Gastrocnemius medialis (tissue), 4 donors: ENCODE data around the gene LRRC15. TPM values are rescaled to one million over a fixed set of nuclear protein-coding genes. Genes with fewer than 3 reads are reported as not detected.

Source experiments
- ATAC-seq, 2 donors: fragments of 150-250 bp; one replicate each; pipeline ENCODE4 v1.9.1; 2016
- DNase-seq, 2 donors: peaks; one replicate each; pipeline ENCODE4 v3.0.0-alpha.2; 2019
- H3K27ac ChIP-seq, 4 donors: fragments of 200-600 bp; sonication (generic); 1 replicate in 1 of 4; 2 replicates in 3 of 4; pipeline ENCODE4 v1.5.1; 2016 to 2018; ENCODE audit warnings: mild to moderate bottlenecking in 2 of 4, moderate library complexity in 1 of 4
- H3K27me3 ChIP-seq, 3 donors: fragments of 200-600 bp; sonication (generic) in 2 of 3; 1 replicate in 1 of 3; 2 replicates in 2 of 3; pipeline versions ENCODE4 v1.5.1 to v1.6.0; 2016 to 2019; ENCODE audit warnings: mild to moderate bottlenecking in 1 of 3, moderate library complexity in 1 of 3
- H3K36me3 ChIP-seq, 2 donors: fragments of 200-600 bp; sonication (generic) in 1 of 2; one replicate each; pipeline ENCODE4 v1.5.1; 2017 to 2018
- H3K4me1 ChIP-seq, 2 donors: fragments of 200-600 bp; sonication (generic) in 1 of 2; one replicate each; pipeline ENCODE4 v1.5.1; 2016 to 2017; ENCODE audit warnings: mild to moderate bottlenecking in 2 of 2
- H3K4me3 ChIP-seq, 4 donors: fragments of 200-600 bp; sonication (generic) in 3 of 4; 1 replicate in 1 of 4; 2 replicates in 3 of 4; pipeline ENCODE4 v1.5.1; 2016 to 2019; ENCODE audit warnings: mild to moderate bottlenecking in 2 of 4
- H3K9me3 ChIP-seq, 3 donors: fragments of 200-600 bp; sonication (generic) in 2 of 3; 1 replicate in 1 of 3; 2 replicates in 2 of 3; pipeline ENCODE4 v1.5.1; 2016 to 2019
- CTCF ChIP-seq, 5 experiments: fragments of 450-650 bp in 3 of 5; fragments of 200-600 bp in 2 of 5; sonication (generic) in 2 of 5; IDR thresholded peaks in 4 of 5; conservative IDR thresholded peaks in 1 of 5; 1 replicate in 4 of 5; 2 replicates in 1 of 5; pipeline ENCODE4 v1.5.1; 2016 to 2019; ENCODE audit warnings: antibody characterized with exemption in 5 of 5, mild to moderate bottlenecking in 3 of 5, moderate library complexity in 3 of 5
- POLR2A ChIP-seq, 2 donors: fragments of 450-650 bp; IDR thresholded peaks; one replicate each; pipeline ENCODE4 v1.6.1; 2017; ENCODE audit warnings: antibody characterized with exemption in 2 of 2, mild to moderate bottlenecking in 2 of 2, moderate library complexity in 2 of 2
- in situ Hi-C, 4 donors: fragments of 200-750 bp; cut with MboI; loops; one replicate each; pipeline versions ENCODE4 v1.15.0 to v1.8.0; 2017; ENCODE audit warnings: low sequenced_read_pairs in 4 of 4
- intact Hi-C: fragments of 100-400 bp; cut with DNase I; formaldehyde crosslinking; loops from one replicate; pipeline ENCODE4 v1.15.1; 2023; ENCODE audit warnings: low total_unique reads
- total RNA-seq, 4 donors: library from RNA; depleted of rRNA; stranded (reverse); fragments of >200 nt; gene quantifications; one replicate each; pipeline versions ENCODE4 v1.1.0 to v1.2.3, GENCODE V29; 2016

Gene LRRC15
- total RNA-seq, 4 donors from 2014 or later: 0.05 TPM; not detected in 3

- ATAC-seq: no peak
- Histone ChIP-seq H3K4me1 (peaks cover 4 to 5% of the 10 kb centered on the region in 2 donors), H3K27ac (no peak overlapping the region), H3K36me3 (no peaks in the 10 kb centered on the region), H3K9me3 (no peaks in the 10 kb centered on the region), H3K4me3 (no peak overlapping the region), H3K27me3 (peaks cover 28 to 37% (median 33%) of the 10 kb centered on the region in 3 donors)
- in situ Hi-C loops: no loop called here
- DNase-seq: no peak
- intact Hi-C loops: no loop called here
- no peak for TF ChIP-seq POLR2A (IDR thresholded peaks at IDR 0.05)
Measured at GRCh38 chr3:194395212-194395611, 25.7 kb upstream of the LRRC15 start.

GRCh38 chr3:194392576-194392975 is 23.0 kb upstream of the LRRC15 start:
- H3K27ac ChIP-seq: no peak overlapping the region
- DNase-seq (no peak), ATAC-seq (no peak)
- H3K4me1 ChIP-seq: peaks cover 1 to 4% of the 10 kb centered on the region in 2 donors
- no peaks in the 10 kb centered on the region for H3K9me3 ChIP-seq
- no peak overlapping the region for H3K4me3 ChIP-seq
- TF ChIP-seq POLR2A (IDR thresholded peaks at IDR 0.05) (no peak), CTCF (IDR thresholded peaks at IDR 0.05 in 4 of 5, conservative IDR thresholded peaks at IDR 0.05 in 1 of 5) (no peak)
- peaks cover 13 to 33% (median 21%) of the 10 kb centered on the region in 3 donors for H3K27me3 ChIP-seq
- in situ Hi-C loops (no loop called here), intact Hi-C loops (no loop called here)
- H3K36me3 ChIP-seq: no peaks in the 10 kb centered on the region

GRCh38 chr3:194390835-194391234 is 21.3 kb upstream of the LRRC15 start:
- H3K36me3 ChIP-seq: no peaks in the 10 kb centered on the region
- TF ChIP-seq POLR2A (IDR thresholded peaks at IDR 0.05) (no peak), CTCF (IDR thresholded peaks at IDR 0.05 in 4 of 5, conservative IDR thresholded peaks at IDR 0.05 in 1 of 5) (no peak)
- intact Hi-C loops: no loop called here
- H3K27ac ChIP-seq: no peak overlapping the region
- ATAC-seq (no peak), DNase-seq (no peak)
- H3K4me1 ChIP-seq: no peaks in the 10 kb centered on the region
- no peaks in the 10 kb centered on the region for H3K9me3 ChIP-seq
- no peak overlapping the region for H3K4me3 ChIP-seq
- in situ Hi-C loops: no loop called here
- peaks cover 3 to 23% (median 7%) of the 10 kb centered on the region in 3 donors for H3K27me3 ChIP-seq

GRCh38 chr3:194389269-194389668 is 19.7 kb upstream of the LRRC15 start:
- H3K27ac ChIP-seq: no peak overlapping the region
- no peaks in the 10 kb centered on the region for H3K36me3 ChIP-seq
- no peak for DNase-seq
- H3K4me1 ChIP-seq: no peaks in the 10 kb centered on the region
- no peak overlapping the region for H3K4me3 ChIP-seq
- H3K9me3 ChIP-seq: no peaks in the 10 kb centered on the region
- intact Hi-C loops (no loop called here), in situ Hi-C loops (no loop called here)
- TF ChIP-seq POLR2A (IDR thresholded peaks at IDR 0.05) (no peak), CTCF (IDR thresholded peaks at IDR 0.05 in 4 of 5, conservative IDR thresholded peaks at IDR 0.05 in 1 of 5) (no peak)
- H3K27me3 ChIP-seq: peaks cover 3 to 17% (median 5%) of the 10 kb centered on the region in 3 donors
- ATAC-seq: no peak

GRCh38 chr3:194387926-194388418 is 18.4 kb upstream of the LRRC15 start:
- intact Hi-C loops (no loop called here), in situ Hi-C loops (no loop called here)
- DNase-seq (no peak), ATAC-seq (no peak)
- Histone ChIP-seq H3K36me3 (no peaks in the 10 kb centered on the region), H3K27ac (no peak overlapping the region), H3K4me1 (no peaks in the 10 kb centered on the region), H3K9me3 (no peaks in the 10 kb centered on the region), H3K27me3 (peaks cover 3 to 14% (median 5%) of the 10 kb centered on the region in 3 donors), H3K4me3 (no peak overlapping the region)
- TF ChIP-seq CTCF (IDR thresholded peaks at IDR 0.05 in 4 of 5, conservative IDR thresholded peaks at IDR 0.05 in 1 of 5) (no peak), POLR2A (IDR thresholded peaks at IDR 0.05) (no peak)
